ENCODE measurements around the gene OXNAD1.

- TF ChIP-seq CTCF (IDR thresholded peaks at IDR 0.05) (no peak), POLR2A (IDR thresholded peaks at IDR 0.05) (no peak)
These were observed 66.4 kb downstream of the OXNAD1 start for GRCh38 chr3:16331319-16331883.

Data from esophagus squamous epithelium (tissue), 4 donors.